Muscle of arm (tissue), 12 donors: ENCODE measurements around the gene CPD. TPM values are rescaled to one million over a fixed set of nuclear protein-coding genes. Genes with fewer than 3 reads are reported as not detected.
"Not testable (repeated sequence)": the region's sequence is repeated elsewhere in the genome, so short reads cannot be mapped to it uniquely, and the experiment has no call there.

Experiments used
- DNase-seq: peaks from one replicate; pipeline ENCODE4 v3.0.0-alpha.2; 2013
- polyA plus RNA-seq, 12 donors: library from polyadenylated mRNA; unstranded; fragments of 120-200 nt; gene quantifications; one replicate each; pipeline ENCODE4 v1.2.1, GENCODE V29; 2013; ENCODE audit not compliant: insufficient read length in 12 of 12

The CPD gene
- polyA plus RNA-seq, 12 donors = 19.1 to 39.0 (median 28.4) TPM; not detected in 1

DNA sequence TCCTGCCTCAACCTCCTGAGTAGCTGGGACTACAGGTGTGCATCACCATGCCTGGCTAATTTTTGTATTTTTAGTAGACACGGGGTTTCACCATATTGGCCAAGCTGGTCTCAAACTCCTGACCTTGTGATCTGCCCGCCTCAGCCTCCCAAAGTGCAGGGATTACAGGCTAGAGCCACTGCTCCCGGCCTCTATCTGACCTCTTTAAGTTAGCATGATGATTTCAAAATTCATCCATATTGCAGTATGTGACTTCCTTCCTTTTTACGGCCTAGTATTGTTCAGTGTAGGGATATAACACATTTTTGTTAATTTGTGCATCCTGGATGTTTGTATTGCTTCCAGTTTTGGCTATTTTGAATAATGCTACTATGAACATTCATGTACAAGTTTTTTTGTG is 27.5 kb upstream of the CPD start:
- DNase-seq = not testable (repeated sequence)

DNA sequence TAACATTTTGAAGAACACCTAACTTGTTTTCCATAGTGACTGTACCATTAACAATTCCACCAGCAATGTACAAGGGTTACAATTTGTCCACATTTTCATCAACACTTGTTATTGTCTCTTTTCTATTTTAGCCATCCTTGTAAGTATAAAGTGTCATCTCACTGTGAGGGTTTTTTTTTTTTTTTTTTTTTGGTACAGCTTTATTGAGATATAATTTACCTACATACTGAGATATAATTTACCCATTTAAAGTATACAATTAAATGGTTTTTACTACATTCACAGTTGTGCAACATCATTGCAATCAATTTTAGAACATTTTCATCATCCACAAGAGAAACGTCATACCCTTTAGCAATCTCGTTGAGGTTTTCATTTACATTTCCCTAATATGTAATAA is 27.0 kb upstream of the CPD start:
- DNase-seq = no peak

DNA sequence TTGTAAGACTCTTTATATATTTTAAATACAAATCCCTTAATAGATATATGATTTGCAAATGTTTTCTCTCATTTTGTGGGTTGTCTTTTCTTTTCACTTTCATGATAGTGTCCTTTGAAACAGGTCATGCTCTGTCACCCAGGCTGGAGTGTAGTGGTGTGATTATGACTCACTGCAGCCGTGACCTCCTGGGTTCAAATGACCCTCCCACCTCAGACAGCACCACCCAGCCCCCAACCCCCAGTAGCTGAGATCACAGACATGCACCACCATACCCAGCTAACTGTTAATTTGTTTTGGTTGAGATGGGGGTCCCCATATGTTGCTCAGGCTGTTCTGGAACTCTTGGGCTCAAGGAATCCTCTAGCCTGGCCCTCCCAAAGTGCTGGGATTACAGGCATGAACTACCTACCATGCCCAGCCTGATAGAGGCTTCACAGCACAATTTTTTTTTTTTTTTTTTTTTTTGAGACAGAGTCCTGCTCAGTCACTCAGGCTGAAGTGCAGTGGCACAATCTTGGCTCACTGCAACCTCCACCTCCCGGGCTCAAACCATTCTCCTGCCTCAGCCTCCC is 26.4 kb upstream of the CPD start:
- DNase-seq = no peak

DNA sequence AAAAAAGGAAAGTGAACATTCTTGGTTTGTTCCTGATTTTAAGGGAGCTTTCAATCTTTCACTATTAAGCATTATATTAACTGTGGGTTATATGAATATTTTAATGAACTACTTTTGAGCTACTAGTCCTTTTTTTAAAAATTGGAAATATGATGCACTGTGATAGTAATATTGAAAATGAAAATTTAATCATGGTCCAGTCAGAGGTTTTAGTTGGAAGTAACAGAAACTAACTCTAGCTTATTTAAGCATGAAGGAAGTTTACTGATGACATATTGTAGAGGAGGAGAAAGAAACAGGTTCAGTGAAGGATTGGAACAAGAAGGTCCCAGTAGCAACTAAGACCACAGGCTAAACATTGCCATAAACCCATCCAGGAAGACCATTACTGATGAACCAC is 24.0 kb upstream of the CPD start:
- DNase-seq = no peak

DNA sequence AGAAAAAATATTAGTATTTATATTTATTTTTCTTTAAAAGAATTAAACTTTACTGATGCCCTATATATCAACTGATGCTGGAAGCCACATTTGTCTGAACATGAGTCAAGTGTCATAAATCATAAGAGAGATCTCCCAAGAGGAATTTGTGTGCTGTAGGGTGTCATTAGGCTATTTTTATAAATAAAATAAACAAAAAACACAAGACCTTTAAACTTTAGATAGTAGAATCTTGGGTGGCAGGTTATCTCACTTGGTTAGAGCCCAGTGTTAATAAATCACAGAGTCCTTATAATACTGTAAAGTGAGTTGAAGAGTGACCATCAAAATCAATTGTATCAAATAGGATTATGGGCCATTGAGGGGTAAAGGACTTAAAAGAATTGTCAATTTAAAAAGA is 21.3 kb upstream of the CPD start:
- DNase-seq = no peak

DNA sequence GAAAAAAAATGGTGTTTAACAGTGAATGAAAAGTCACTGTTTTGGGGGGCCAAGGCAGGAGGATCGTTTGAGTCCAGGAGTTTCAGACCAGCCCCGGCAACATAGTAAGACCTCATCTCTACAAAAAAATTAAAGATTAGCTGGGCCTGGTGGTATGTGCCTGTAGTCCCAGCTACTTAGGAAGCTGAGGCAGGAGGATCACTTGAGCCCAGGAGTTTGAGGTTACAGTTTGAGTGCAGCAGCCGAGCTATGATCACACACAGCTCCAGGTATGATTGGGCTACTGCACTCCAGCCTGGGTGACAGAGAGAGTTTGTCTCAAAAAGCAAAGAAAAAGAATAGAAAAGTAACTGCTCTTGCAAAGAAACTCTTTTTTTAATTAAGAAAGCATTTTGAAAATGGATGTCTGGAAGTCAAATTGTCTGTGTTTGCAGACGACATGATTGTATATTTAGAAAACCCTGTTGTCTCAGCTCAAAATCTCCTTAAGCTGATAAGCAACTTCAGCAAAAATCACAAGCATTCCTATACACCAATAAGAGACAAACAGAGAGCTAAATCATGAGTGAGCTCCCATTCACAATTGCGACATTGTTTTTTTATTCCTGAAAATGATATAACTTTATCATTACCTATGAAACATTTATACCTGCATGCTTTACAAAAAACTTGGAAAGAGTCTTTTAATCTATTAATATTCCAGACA is 20.5 kb upstream of the CPD start:
- DNase-seq = no peak

DNA sequence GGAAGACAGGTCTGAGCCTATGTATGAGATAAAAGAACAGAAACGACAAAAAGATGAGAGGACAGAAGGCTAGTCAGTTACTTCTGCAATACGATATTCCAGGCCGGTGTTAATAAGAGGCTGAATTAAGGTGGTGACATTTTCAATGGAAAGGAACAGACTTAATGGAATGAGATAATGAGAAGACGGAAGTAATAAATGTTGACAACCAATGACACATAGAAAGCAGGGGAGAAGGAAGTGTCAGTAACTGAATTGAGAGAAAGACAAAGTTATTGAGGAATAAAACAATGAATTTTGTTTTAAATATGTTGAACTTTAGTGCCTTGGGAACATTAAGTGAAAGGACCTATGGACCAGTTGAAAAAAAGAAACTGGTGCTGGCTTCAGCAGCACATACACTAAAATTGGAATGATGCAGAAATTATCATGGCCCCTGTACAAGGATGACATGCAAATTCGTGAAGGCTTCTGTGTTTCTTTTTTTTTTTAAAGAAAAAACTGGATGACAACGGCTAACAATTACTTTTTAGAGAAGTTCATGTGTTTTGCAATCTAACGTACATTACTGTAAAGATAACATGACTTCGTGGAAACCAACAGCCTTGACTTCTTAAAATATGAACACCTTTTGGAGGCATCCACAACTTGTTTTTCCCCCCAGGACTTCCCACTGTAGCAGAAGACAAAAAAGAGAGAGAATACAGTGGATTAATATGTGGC is 18.5 kb upstream of the CPD start:
- DNase-seq = no peak

DNA sequence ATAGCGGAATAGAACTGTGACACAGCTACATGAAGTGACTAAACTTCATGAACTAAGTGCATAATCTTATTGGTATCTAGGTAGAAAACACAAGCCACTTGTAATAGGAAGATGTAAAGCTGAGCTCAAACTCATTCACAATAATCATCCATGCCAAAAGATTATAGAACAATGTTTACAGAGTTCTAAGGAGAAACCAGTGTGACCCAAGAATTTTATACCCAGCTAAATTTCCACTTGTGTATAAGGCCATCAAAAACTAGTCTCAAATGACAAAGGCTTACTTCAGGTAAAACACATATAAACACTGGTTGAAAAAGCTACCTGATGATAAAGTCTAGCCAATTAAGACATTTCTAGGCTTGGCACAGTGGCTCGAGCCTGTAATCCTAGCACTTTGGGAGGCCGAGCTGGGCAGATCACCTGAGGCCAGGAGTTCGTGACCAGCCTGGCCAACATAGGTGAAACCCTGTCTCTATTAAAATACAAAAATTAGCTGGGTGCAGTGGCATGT is 16.9 kb upstream of the CPD start:
- DNase-seq = no peak

DNA sequence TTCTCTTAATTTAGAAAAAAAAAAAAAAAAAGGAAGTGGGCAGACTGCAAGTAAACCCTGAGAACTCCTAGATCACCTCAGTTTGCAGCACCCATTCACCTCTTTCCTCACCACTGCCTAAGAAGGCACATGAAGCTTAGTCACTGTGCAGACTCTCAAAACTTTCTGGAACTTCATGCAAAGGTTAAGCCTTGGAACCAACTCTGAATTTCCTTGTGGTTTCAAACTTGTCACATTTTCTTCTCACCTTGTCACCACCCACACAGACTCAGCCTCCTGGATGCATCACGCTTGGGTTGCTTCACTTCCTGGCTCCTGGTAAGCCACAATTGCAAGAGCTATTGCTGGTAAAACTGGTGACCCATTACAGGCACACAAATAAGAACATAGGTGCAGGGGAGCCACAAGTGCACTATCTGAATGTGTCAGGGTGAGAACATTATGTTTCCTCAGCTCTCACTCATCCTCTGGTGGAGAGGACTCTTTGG is 15.0 kb upstream of the CPD start:
- no peak for DNase-seq

DNA sequence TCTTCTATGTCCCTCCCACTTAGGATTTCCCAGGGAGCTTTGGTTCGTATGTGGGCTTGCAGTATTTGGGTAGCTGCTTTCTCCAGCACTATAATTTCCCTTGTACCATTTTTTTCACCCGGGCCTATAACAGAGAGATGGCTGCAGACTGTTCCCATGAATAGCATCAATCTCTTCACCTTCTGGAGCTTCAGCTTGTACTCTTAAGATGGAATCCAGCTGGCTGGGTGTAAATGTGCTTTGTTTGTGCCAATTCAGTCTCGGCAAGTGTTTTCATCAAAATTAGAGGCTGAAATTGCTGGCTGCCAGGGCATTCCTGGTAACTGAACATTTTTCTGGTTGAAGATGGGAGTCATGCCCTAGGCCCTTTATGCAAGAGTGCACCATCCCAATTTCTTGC is 12.2 kb upstream of the CPD start:
- DNase-seq = no peak

DNA sequence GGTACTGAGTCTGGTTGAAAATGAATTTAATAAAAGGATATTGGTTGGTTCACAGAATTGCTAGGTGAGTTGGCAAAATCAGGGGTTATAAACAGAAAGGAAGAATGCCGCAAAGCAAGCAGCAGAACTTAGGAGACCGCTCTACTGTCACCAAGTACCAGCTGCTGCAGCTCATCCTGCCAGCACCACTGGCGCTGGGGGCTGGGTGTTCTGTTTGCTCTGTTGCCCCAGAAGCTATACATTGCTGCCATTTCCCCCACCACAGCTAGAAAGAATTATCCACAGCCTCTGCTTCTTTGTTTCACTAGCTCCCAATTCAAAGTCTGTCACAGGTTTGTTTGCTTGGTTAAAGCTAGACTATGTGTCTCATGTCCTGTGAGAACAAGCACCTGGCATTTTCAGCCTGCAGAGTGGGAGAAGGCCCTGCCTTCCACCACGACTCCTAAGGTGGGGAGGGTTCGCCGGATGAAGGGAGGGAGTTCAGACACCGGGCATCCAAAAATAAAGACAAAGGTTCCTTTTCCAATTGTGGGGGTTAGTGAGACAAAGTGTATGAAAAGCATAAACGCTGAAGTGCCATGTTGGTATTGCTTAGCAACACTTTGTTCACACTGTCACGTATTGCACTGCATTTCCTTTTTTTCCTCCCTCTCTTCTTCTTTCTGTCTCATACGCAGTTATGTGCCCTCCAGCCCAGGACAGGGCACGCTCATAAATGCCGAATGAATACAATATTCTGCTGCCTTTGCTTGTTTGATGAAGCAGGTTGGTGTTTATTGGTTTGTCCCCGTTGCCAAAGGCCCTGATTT is 9.6 kb upstream of the CPD start:
- DNase-seq = no peak

DNA sequence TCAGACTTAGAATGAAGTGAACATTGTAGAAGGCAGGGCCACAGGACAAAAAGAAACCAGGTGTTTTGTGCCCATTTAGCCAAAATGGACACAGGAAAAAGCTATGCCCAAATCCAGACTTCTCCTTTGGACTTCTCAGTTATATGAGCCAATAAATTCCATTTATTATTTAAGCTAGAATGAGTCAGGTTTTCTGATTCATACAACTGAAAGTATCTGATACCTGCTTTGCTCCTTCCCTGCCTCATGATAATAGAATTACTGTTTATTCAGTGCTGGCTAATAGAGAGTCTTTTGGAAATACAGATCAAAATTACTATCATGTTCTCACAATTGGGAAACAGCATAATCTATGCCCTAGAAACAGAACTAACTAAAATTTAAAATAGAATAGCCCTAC is 8.7 kb upstream of the CPD start:
- no peak for DNase-seq

DNA sequence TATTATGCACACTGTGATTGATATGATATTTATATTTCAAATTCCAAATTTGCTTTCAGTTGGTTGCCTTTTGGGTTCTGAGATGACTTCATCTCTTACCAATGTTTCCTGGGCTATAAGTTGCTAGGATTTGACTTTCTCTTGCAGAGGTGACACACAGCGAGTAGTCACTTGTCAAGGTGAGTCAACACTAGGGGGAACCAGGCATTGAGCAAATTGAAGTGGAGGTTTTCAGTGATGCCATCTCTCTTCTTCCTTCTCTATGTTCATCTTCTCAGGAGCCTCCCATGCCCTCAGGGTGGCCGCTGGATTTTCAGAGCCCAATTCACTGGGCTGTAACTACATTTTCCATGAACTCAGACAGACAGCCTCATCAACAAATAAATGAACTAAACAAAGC is 6.0 kb upstream of the CPD start:
- DNase-seq = no peak

DNA sequence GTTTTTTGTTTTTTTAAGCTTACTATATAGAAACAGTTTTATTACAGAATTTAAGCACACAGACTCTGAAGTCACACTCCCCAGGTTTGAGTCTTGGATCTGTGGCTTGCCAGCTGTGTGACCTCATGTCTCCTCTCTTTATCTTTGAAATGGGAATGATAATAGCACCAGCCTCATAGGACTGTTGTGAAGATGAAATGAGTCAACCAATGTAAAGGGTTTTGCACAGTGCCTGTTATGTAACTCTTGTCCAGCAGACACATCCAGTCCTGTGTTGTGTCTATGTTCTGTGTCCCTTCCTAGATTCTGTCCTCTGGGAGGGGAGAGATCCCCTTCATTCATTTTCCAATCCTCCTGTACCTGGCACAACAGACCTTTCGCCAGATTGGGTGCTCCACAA is 3.1 kb upstream of the CPD start:
- no peak for DNase-seq

DNA sequence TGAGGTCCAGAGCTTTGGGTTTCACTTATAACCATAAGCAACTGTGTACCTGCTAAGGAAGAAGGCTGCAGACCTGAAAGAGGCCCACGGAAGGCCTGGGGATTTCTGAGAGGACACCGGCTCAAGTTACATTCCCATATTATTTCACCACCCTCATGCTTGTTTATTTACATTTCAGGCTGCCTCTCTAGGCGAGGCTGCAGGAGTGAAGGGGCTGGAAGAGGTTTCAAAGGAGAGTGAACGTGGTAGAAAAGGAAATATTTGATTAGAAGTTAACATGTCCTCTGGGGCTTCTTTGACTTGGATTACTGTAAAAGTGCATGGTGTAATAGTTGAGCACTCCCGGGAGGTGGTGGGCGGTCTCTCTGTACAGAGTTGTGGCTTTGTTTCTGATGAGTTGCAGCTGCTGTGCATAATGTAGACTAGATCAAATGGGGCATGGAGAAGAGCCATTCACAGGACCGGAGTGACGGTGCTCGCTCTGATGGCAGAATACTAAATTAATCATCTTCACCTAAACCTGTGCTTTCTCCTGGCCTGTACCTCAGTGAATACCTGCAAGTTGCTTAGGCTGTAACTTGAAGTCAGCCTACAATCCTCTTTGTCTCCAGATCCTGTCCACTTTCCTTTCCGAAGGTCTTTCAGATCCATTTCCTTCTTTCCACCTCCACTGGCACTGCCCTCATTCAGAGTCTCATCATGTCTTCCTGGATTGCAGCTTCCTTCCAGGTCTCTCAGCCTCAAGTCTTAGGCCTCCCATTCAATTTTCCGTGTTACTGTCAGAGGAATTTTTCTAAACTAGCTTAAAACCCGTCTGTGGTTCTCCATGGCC is 1.9 kb upstream of the CPD start:
- peak; percentile 25 for DNase-seq

DNA sequence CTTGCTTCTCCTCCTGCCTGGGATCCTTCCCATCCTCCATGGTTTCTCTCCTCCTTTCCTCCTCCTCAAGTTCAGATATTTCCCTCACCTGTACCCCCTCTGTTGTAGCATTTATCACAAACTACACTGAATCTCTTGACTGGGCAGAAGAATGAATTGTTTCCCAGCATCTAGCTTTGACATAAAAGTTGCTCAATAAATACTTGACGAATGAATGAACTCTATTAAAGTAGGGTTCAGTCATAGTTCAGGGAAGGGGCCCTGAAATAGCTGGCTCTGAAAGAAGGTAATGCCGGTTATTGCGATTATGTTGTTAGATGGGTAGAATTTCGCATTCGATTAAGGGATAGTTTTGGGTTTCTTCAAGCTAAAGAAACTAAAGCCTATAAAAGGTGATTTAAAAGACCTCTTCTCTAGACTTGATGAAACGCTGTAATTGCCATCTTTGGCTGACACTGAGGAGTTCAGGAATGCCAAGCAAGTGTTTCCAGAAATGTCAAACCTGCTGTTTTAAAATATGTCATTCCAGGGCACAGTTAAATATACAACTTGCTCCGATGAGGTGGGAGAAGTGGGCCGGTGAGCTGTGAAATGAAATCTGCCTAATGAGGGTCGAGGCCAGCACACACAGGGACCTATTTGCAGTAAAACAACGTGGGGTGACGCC is 1.0 kb upstream of the CPD start:
- DNase-seq = no peak

DNA sequence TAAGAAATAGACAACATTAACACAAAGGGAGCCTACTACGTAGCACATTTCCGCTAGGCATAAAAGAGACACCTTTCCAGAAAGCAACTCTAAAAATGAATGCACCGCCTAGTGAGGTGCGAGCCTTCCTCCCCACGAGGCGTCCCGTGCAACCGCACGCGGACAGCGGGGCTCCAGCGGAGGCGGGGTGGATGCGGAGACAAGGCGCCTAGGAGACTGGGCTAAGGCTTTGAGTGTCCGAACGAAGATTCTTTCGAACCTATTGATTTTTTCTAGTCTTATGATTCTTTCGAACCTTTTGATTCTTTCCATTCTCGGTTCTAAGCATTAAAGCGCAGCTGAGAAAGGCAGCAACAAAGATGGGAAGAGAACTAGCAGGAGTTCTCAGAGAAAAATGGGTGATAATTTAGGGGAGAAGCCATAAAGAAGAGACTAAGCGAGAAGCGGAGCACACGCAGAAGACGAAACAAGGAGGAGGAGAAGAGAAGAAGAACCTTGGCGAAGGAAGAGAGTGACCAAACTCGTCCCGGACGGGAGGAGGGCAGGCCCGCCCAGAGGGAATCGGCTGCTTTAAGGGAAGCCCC is 394 bp upstream of the CPD start:
- DNase-seq = no peak

DNA sequence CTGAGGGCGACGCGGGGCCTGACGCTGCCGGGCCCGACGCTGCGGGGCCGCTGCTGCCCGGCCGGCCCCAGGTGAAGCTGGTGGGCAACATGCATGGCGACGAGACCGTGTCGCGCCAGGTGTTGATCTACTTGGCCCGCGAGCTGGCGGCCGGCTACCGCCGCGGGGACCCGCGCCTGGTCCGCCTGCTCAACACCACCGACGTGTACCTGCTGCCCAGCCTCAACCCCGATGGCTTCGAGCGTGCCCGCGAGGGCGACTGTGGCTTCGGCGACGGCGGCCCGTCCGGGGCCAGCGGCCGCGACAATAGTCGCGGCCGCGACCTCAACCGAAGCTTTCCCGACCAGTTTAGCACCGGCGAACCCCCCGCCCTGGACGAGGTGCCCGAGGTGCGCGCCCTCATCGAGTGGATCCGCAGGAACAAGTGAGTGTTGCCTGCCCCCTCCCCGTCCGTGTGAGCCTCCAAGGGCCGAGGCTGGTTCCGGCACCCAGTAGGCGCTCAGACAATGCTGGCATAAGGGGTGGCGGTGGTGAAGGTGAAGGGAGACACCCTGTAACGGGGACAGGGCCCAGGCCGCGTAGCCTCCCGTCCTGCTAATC is 676 bp downstream of the CPD start:
- DNase-seq = no peak

DNA sequence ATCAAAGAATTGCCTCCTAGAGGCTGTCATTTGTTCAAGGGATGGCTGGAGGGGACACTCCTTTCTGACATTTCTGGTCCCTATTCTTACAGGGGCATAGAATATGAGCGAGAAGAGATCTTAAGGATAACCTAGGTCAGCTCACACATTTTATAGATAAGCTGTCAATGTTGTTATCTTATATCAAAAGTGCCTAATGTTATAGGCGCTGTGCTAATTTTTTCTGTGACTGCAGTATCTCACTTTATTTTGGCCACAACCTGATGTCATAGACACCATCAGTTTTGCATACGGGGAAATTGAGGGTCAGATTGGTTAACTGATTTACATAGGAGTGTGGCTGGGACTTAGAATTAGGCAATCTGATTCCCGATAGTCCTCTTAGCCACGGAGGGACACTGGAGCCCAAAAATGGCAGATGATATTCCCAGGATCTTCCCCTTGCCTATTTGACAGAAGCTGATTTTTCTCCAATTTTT is 1.2 kb downstream of the CPD start:
- DNase-seq = no peak
